Measurements from ENCODE around the gene USF1. TPM values are rescaled to one million over a fixed set of nuclear protein-coding genes. Genes with fewer than 3 reads are reported as not detected.

USF1 gene
- total RNA-seq, 1 donor from 2014 or later = 37.9 TPM

GRCh38 chr1:161047436-161048420 lies 2.0 kb upstream of the USF1 start:
- no peak for TF ChIP-seq CTCF (conservative IDR thresholded peaks at IDR 0.05; ENCODE audit: low read depth, low read length)
- H3K4me3 ChIP-seq (ENCODE audit: low read depth, low read length) = no peak overlapping the region
- DNase-seq (ENCODE audit: low read depth) = no peak

GRCh38 chr1:161046605-161047228 lies 940 bp upstream of the USF1 start:
- no peak for TF ChIP-seq CTCF (conservative IDR thresholded peaks at IDR 0.05; ENCODE audit: low read depth, low read length)
- DNase-seq (ENCODE audit: low read depth) = no peak
- H3K4me3 ChIP-seq (ENCODE audit: low read depth, low read length) = peak overlapping the region; percentile 85

GRCh38 chr1:161044908-161045735 lies 655 bp downstream of the USF1 start:
- DNase-seq (ENCODE audit: low read depth) = no peak
- TF ChIP-seq CTCF (conservative IDR thresholded peaks at IDR 0.05; ENCODE audit: low read depth, low read length) = no peak
- peak overlapping the region; percentile 85 for H3K4me3 ChIP-seq (ENCODE audit: low read depth, low read length)

- no peak for TF ChIP-seq CTCF (conservative IDR thresholded peaks at IDR 0.05; ENCODE audit: low read depth, low read length)
- H3K4me3 ChIP-seq (ENCODE audit: low read depth, low read length) = peak overlapping the region; percentile 85
- no peak for DNase-seq (ENCODE audit: low read depth)
These were observed 1.3 kb downstream of the USF1 start for GRCh38 chr1:161044535-161044907.

GRCh38 chr1:161039546-161039945 lies 6.2 kb downstream of the USF1 start:
- H3K4me3 ChIP-seq (ENCODE audit: low read depth, low read length) = no peak overlapping the region
- no peak for TF ChIP-seq CTCF (conservative IDR thresholded peaks at IDR 0.05; ENCODE audit: low read depth, low read length)
- DNase-seq (ENCODE audit: low read depth) = no peak

- DNase-seq (ENCODE audit: low read depth) = no peak
- no peak for TF ChIP-seq CTCF (conservative IDR thresholded peaks at IDR 0.05; ENCODE audit: low read depth, low read length)
These were observed 6.6 kb downstream of the USF1 start for GRCh38 chr1:161039154-161039545.

More at GRCh38 chr1:161039154-161039545, 6.6 kb downstream of the USF1 start:
- peak overlapping the region; percentile 97 for H3K4me3 ChIP-seq (ENCODE audit: low read depth, low read length)

All from epithelial cell of proximal tubule (primary cell).